Midbrain (tissue), 1 donor: ENCODE data around the gene IGIP.

Experiments
- DNase-seq: peaks from one replicate; lab custom pipeline; 2025; lab: John Stamatoyannopoulos, UW

The IGIP gene

GRCh38 chr5:140111859-140112551, 13.7 kb upstream of the IGIP start:
- no peak for DNase-seq

- no peak for DNase-seq
Measured at GRCh38 chr5:140112685-140113179, 13.0 kb upstream of the IGIP start.

GRCh38 chr5:140113180-140113698, 12.5 kb upstream of the IGIP start:
- no peak for DNase-seq

- peak; percentile 86 for DNase-seq
Measured at GRCh38 chr5:140113699-140114263, 12.0 kb upstream of the IGIP start, which contains the start of gene PURA. TSS of gene PURA (plus strand) at chr5:140114109. CDS start at chr5:140114182, 73 bp downstream.

DNA sequence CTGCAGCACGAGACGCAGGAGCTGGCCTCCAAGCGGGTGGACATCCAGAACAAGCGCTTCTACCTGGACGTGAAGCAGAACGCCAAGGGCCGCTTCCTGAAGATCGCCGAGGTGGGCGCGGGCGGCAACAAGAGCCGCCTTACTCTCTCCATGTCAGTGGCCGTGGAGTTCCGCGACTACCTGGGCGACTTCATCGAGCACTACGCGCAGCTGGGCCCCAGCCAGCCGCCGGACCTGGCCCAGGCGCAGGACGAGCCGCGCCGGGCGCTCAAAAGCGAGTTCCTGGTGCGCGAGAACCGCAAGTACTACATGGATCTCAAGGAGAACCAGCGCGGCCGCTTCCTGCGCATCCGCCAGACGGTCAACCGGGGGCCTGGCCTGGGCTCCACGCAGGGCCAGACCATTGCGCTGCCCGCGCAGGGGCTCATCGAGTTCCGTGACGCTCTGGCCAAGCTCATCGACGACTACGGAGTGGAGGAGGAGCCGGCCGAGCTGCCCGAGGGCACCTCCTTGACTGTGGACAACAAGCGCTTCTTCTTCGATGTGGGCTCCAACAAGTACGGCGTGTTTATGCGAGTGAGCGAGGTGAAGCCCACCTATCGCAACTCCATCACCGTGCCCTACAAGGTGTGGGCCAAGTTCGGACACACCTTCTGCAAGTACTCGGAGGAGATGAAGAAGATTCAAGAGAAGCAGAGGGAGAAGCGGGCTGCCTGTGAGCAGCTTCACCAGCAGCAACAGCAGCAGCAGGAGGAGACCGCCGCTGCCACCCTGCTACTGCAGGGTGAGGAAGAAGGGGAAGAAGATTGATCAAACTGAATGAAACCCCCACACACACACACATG, 11.2 kb upstream of the IGIP start:
- DNase-seq: peak; percentile 53

DNA sequence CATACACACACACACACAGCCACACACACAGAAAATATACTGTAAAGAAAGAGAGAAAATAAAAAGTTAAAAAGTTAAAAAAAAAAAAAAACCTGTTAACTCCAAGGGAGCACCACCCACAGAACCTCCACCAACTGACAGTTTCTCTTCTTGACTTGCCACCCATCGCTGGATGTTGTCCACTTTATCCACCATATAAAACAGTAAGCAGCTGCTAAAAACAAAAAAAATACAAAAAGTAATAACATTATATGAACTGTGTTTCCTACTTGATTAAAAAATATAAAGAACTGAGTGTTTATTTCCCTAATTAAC, 10.6 kb upstream of the IGIP start:
- no peak for DNase-seq

DNA sequence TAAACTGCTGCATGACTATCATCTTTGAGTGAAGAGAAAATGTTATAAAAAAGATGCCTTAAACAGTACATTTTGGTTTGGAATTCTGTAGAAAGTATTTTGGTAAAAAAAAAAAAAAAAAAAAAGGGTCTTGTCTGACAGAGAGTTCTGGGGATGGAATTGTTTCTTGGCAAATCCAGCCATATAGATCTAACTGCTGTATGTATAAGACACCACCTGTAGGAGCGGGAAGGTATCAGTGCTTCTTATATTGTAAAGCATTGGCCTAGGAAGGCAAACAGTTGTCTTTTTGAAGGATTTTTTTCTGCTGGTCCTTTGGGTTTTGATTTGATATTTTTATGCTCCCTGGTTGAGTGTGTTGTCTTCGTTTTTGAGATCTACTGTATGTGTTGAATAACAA, 9.0 kb upstream of the IGIP start:
- DNase-seq: no peak

DNA sequence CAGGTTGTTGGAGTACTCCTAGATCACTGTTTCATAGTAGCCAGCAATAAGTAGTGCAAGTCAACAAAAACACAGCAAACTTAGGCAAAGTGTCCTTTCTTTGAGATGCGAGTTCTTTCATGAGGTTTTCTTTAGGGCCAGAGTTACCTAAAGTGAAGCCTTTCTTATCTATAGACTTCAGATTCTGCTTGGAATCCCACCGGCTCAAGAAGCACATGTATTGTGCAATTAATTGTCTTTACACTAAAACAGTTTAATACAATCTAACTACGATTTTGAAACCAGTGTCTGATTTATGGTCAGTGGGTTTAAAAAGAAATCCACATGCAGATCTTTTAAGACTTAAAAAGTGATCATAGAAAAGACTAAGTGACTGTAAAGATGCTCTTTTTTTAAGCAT, 8.2 kb upstream of the IGIP start:
- no peak for DNase-seq

- DNase-seq: peak; percentile 34
Measured at GRCh38 chr5:140118302-140118936, 7.3 kb upstream of the IGIP start.

GRCh38 chr5:140126315-140127012, 727 bp downstream of the IGIP start:
- DNase-seq: no peak

- no peak for DNase-seq
Measured at GRCh38 chr5:140128376-140128775, 2.6 kb downstream of the IGIP start.

DNA sequence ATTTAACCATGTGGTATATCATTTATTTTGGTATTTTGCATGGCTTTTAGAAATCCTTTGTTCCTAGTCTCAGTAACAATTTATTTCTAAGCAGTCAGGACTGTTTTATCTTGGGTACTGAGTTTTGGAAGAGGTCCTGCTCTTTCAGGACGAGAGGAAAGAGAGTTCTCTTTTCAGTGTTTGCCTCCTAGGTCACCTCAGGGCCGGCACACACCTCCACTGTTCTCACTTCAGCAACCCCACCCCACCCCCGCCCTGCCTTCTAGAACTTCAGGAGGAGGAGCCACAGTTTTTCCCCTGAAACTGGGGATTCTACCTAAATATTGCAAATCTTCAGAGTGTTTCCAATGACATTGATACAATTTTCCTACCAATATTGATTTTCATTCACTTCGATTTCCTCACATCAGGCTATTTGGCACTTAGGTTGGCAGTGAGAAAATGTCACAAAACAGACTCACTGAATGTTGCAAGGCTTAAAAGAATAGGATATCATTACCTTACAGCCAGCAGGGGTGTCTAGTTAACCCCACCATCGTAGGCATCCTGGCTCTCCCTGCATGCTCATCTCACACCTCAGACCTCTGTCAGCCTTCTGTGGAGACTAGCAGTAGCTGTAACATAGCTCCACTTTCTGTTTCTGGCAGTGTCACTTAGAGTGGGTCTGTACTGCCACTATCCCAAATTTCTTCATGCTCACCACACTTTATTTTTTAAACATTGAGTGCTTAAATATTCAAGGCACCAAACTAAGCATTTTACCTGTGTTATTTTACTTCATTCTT, 5.4 kb downstream of the IGIP start:
- DNase-seq: no peak

GRCh38 chr5:140131967-140132409, 6.3 kb downstream of the IGIP start:
- no peak for DNase-seq

DNA sequence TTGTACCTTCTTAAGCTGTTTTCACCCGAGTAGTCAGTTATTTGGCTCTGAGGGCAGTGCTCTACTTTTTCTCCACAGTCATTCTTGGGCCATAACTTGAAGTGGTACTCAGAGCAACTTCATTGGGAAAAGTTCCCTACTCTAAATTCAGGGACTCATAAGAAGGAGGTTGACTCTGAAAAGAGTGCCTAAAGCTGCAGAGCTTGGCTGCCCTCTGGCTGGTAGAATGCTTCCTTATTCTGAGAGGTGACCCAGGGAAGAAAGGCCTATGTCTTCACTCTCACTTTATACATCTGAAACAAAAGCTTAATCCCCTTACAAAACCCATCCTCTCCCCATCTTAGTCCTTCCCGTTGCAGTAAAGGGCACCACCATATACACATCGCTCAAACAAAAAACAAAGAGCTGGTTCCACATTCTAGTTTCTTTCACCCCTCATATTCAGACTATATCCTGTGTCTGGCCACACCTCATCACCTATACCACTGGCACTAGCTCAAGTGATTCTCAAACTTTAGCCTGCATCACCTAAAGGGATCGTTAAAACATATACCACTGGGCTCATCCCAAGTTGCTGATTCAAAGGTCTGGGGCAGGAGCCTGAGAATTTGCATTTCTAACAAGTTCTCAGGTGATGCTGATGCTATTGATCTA, 7.9 kb downstream of the IGIP start:
- no peak for DNase-seq

DNA sequence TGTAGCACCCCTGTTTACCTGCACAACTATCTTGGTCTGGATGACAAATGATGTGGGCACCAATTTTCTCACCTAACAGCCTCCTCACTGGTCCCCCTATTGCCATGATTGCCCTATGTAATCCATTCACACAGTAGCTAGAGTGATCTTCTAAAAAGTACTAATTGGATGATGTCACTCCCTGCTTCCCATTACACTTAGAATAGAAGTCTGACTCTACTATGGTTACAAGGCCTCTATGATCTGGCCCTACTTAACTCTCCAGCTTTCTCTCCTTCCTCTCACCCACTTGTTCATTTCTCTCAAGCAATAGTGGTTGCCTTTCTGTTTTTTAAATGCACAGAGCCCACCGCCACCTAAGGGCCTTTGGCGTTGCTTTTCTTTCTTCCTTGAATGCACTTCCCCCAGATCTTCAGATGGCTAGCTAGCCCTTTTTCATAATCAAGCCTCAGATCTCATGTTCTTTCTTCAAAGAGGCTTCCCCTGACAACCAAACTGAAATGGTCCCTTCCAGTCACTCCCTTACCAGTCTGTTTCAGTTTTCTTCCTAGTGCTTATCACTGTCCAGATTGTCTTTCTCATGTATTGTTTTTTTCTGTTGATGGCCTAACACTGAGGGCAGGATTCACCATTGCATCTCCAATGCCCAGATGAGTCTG, 8.7 kb downstream of the IGIP start:
- no peak for DNase-seq

DNA sequence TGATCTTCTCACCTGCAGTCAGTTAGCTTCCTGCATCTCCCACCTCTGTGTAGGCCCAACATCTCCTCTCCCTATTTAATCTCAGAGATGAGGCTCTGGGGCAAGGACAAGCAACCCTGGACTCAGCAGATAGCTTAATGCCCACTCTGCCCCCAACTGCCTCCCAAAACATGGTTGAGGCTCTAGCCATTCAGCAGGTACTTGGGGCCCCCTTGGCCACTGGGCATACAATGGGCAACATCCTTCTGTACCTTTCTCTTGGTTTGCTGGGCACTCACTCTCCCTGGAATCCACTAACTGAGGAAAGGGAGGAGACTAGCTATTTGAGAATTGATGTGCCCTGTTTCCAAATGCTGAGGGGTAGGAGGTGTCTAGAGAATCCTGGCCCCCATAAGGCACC, 9.4 kb downstream of the IGIP start:
- DNase-seq: no peak

DNA sequence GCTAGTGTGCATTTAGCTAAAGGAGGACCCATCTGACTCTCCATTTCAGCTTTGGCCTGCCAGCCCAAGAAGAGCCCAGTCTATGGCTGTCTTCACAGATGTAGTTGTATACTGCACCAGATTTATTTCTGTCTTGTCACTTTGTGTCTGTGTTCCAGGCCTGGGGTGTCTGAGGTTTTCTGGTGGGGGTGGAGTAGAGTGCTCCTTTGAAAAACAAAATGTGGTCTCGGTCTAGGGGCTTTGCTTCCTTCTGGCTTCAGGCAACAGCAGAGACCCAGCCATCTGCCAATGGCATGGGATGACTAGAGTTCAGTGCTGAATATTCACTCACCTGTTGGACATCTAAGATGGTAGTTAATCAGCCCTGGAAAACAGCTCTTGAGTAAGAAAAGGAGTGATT, 10.9 kb downstream of the IGIP start:
- DNase-seq: no peak

DNA sequence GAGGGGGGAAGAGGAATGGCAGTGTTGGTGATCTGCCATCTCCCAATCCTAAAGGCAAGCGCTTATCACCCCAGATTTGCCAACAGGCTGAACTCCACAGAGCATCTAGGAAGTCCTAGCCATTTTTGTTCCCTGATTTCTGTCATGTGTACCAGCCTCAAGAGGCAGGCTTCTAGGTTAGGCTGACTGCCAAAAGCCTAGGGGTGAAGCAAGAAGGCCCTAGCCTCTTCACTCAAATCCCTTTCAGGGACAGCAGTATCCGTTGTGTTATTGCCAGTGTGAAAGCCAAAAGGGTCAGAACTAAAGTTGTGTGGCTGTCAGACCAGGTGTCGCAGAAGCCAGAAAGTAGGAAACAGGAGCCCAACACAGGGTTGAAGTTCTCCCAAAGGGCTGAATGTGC, 14.7 kb downstream of the IGIP start:
- peak; percentile 13 for DNase-seq

DNA sequence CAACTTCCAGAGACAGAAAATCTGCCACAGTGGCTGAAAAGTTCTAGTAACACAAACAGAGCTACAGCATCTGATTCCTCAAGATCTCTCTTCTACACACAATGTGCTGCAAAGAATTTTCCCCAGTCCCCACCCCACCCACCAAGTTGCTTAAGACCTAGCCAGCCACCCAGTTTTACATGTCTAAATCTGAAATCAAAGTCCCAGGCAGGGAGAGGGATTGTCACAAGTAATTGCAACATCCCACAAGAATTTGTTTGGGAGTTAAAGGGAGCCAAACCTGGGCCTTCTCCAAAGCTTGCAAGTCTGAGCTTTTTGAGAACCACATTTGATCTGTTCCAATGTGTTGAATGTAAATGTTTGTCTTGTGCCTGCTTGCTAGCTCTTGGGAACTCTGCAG, 15.5 kb downstream of the IGIP start:
- DNase-seq: no peak

DNA sequence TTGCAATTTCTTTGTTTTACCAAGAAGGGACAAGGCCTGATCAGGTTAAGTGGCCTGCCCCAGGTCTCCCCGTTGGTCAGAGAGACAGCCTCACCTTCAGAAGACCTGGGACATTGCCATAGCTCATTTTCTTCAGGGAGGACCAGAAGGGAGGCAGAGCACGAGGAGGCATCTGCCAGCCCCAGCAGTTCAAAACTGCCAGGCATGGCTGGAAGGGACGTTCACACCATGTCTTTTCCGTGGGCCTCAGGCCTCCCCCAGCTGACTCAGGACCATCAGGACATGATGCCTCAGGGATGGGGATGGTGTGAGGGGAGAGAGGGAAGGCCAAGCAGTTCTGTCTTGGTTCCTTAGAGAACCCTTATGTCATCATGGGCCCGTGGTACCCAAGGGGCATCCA, 16.5 kb downstream of the IGIP start:
- no peak for DNase-seq
